Upper lobe of right lung (tissue), 1 donor: ENCODE measurements around the gene TMEM253. TPM values are rescaled to one million over a fixed set of nuclear protein-coding genes. Genes with fewer than 3 reads are reported as not detected.

Experiments used
- ATAC-seq: fragments of 200-7000 bp; cut with Tn5 transposase; one replicate; pipeline ENCODE4 v1.9.1; 2020; ENCODE audit warnings: mild to moderate bottlenecking, moderate library complexity
- DNase-seq: peaks from one replicate; pipeline ENCODE4 v3.0.0-alpha.2; 2020
- H3K27ac ChIP-seq: fragments of 200-600 bp; one replicate; pipeline ENCODE4 v1.8.0; 2022
- H3K27me3 ChIP-seq: fragments of 200-600 bp; one replicate; pipeline ENCODE4 v1.8.0; 2022; ENCODE audit warnings: mild to moderate bottlenecking
- H3K36me3 ChIP-seq: fragments of 200-600 bp; one replicate; pipeline ENCODE4 v1.8.0; 2022
- H3K4me1 ChIP-seq: fragments of 200-600 bp; one replicate; pipeline ENCODE4 v1.8.0; 2022
- H3K4me3 ChIP-seq: fragments of 200-600 bp; one replicate; pipeline ENCODE4 v1.8.0; 2022; ENCODE audit warnings: mild to moderate bottlenecking
- H3K9me3 ChIP-seq: fragments of 200-600 bp; one replicate; pipeline ENCODE4 v1.8.0; 2022
- CTCF ChIP-seq: fragments of 200-600 bp; IDR thresholded peaks from one replicate; pipeline ENCODE4 v1.8.0; 2022; ENCODE audit warnings: antibody characterized with exemption
- intact Hi-C: fragments of 100-400 bp; cut with DNase I; formaldehyde crosslinking; loops from one replicate; pipeline ENCODE4 v1.11.0; 2022
- total RNA-seq: library from RNA; stranded (reverse); fragmentation: NEBNext Ultra II Directional; extraction: Animal tissue kit (Norgen Biotek cat#: 25700); gene quantifications from one replicate; pipeline ENCODE4 v1.2.1, GENCODE V29; 2021
- donor health status: DM: no; HTN: yes; CAD: no; lungs with severe emphysema.

The TMEM253 gene
- total RNA-seq, 1 donor from 2014 or later = 0.67 TPM

DNA sequence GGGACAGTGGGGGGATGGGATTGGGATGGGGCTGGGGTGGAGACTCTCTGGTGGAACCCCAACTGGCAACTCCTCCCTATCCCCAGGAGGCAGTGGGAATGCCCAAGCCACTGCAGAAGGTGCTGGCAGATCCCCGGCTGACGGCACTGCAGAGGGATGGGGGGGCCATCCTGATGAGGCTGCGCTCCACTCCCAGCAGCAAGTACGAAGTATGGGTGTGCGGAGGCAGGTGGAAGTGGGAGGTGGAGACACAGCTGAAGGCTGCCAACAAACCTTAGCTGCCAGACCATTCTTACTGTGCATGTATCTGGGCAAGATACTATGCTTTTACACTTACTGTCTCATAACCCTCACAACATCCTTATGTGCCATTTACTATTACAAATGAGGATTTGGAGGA lies 22.6 kb upstream of the TMEM253 start:
- ATAC-seq = no peak
- Histone ChIP-seq H3K9me3 (no peaks in the 10 kb centered on the region), H3K4me3 (no peak overlapping the region), H3K27ac (no peak overlapping the region), H3K27me3 (no peaks in the 10 kb centered on the region), H3K36me3 (peaks cover 66% of the 10 kb centered on the region), H3K4me1 (no peaks in the 10 kb centered on the region)
- no peak for TF ChIP-seq CTCF
- intact Hi-C loops = no loop called here
- DNase-seq = no peak

DNA sequence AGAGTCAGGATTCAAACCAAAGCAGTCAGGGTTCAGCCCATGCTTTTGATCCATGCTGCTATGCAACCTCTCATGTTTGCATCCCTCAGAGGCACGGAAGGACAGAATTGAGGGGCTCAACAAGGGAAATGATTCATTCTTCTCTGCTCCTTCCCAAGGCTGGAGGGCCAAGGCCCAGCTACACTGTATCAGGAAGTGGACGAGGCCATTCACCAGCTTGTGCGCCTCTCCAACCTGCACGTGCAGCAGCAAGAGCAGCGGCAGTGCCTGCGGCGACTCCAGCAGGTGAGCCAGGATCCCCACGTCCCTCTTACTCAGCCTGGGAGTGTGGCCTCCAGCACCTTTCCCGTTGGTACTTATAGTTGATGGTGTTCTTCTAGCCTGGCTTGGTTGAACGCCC lies 22.1 kb upstream of the TMEM253 start:
- DNase-seq (no peak), ATAC-seq (no peak)
- H3K4me1 ChIP-seq = no peaks in the 10 kb centered on the region
- intact Hi-C loops = no loop called here
- TF ChIP-seq CTCF = no peak
- H3K9me3 ChIP-seq = no peaks in the 10 kb centered on the region
- H3K27me3 ChIP-seq = no peaks in the 10 kb centered on the region
- H3K27ac ChIP-seq = no peak overlapping the region
- peaks cover 69% of the 10 kb centered on the region for H3K36me3 ChIP-seq
- no peak overlapping the region for H3K4me3 ChIP-seq

GRCh38 chr14:21081521-21082142 lies 19.2 kb upstream of the TMEM253 start:
- Histone ChIP-seq H3K9me3 (no peaks in the 10 kb centered on the region), H3K36me3 (peaks cover 68% of the 10 kb centered on the region), H3K27ac (no peak overlapping the region), H3K4me1 (peaks cover 14% of the 10 kb centered on the region), H3K4me3 (no peak overlapping the region), H3K27me3 (no peaks in the 10 kb centered on the region)
- no peak for DNase-seq
- no peak for ATAC-seq
- intact Hi-C loops = no loop called here
- TF ChIP-seq CTCF = no peak

GRCh38 chr14:21083565-21084325 lies 17.1 kb upstream of the TMEM253 start:
- intact Hi-C loops = no loop called here
- DNase-seq = no peak

DNA sequence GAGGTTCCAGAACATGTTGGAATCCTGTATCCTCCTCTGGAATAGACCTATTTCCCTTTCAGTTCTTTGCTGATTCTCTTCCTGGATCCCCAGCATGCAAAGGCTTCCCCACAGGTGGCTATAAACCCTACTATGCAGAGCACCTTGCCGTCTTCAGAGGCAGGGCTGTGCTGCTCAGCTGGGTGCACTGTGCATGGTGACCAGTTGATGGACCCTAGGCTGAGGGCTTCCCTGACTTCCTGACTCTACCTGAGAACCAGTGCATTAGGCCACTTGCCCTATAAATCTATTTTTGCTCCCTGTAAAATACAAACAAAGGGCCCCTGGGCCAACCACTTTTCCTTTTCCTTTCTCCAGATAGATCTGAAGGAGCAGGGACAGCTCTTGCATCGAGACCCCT lies 16.5 kb upstream of the TMEM253 start:
- H3K9me3 ChIP-seq = no peaks in the 10 kb centered on the region
- H3K4me3 ChIP-seq = no peak overlapping the region
- H3K27ac ChIP-seq = peak overlapping the region; percentile 63
- intact Hi-C loops = no loop called here
- no peak for DNase-seq
- TF ChIP-seq CTCF = no peak
- H3K27me3 ChIP-seq = no peaks in the 10 kb centered on the region
- peaks cover 14% of the 10 kb centered on the region for H3K4me1 ChIP-seq
- no peak for ATAC-seq
- peaks cover 75% of the 10 kb centered on the region for H3K36me3 ChIP-seq

More at GRCh38 chr14:21083565-21084325, 17.1 kb upstream of the TMEM253 start:
- no peak for ATAC-seq
- no peak overlapping the region for H3K4me3 ChIP-seq
- H3K4me1 ChIP-seq = peaks cover 14% of the 10 kb centered on the region
- no peaks in the 10 kb centered on the region for H3K9me3 ChIP-seq
- H3K36me3 ChIP-seq = peaks cover 75% of the 10 kb centered on the region
- no peak for TF ChIP-seq CTCF
- H3K27me3 ChIP-seq = no peaks in the 10 kb centered on the region
- no peak overlapping the region for H3K27ac ChIP-seq
